ENCODE measurements around the gene RCN1.

Gene RCN1

DNA sequence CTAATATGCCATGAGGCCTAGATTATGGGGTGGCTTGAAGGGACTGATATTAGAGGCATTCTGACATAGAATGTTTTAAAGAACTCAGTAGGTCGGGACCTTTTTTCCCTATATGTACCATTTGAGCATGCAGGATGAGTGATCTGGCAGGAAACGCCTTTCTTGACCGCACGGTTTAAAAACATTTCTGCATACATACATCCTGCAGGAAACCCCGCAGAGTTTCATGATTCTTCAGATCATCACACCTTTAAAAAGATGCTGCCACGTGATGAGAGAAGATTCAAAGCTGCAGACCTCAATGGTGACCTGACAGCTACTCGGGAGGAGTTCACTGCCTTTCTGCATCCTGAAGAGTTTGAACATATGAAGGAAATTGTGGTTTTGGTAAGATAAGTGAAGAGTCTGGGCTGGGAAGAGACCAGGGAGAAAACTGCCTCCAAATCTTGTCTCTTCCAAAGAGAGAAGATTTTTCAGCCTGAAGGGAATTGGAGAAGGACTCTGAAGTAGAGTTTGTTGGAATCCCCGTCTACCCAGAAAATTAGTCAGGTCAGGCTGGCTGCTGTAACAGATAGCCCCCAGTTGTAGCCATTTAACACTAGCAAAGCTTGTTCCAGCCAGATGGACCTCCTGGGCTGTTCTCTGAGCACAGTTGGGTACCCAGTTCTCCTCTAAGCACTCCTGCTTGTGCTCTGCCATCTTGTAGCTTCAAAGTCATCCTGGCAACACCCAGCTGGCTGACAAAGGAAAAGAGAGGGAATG, 7.4 kb downstream of the RCN1 start:
- no peak overlapping the region for H3K27ac ChIP-seq (replicated peaks; ENCODE audit: low read length)
- H3K14ac ChIP-seq (ENCODE audit: low read length): no peak overlapping the region
- no peak overlapping the region for H2BK5ac ChIP-seq (ENCODE audit: low read length)
- no peak overlapping the region for H4K8ac ChIP-seq (ENCODE audit: low read depth, low read length)
- H4K91ac ChIP-seq (ENCODE audit: low read depth, low read length, poor library complexity): no peak overlapping the region
- H3K4me1 ChIP-seq (ENCODE audit: control insufficient read depth in 2 of 2, insufficient read depth in 1 of 2, low read depth in 1 of 2, low read length in 2 of 2): peaks cover 0 to 2% of the 10 kb centered on the region in 2 donors
- no peak overlapping the region for H3K9ac ChIP-seq (ENCODE audit: low read depth, low read length, poor library complexity)
- no CpG with 5 or more reads among the region's 8 CpGs for WGBS, 2 donors (ENCODE audit: extremely low coverage in 2 of 2, insufficient read length in 2 of 2, insufficient replicate concordance in 1 of 2)
- H3K79me1 ChIP-seq (ENCODE audit: low read depth, low read length): peaks cover 8% of the 10 kb centered on the region
- H3K23ac ChIP-seq (ENCODE audit: low read depth, low read length, poor library complexity): no peak overlapping the region
- H3K36me3 ChIP-seq (replicated peaks in 1 of 2; ENCODE audit: control insufficient read depth in 2 of 2, insufficient read depth in 2 of 2, low read length in 2 of 2): peaks cover 53 to 97% of the 10 kb centered on the region in 2 donors
- no peak overlapping the region for H3K4me3 ChIP-seq (ENCODE audit: low read length in 2 of 2)
- no peaks in the 10 kb centered on the region for H3K27me3 ChIP-seq (ENCODE audit: control insufficient read depth in 3 of 3, insufficient read depth in 3 of 3, low read depth in 1 of 3, low read length in 3 of 3)
- no peak for DNase-seq (ENCODE audit: low spot score)
- no peak overlapping the region for H2BK120ac ChIP-seq (ENCODE audit: low read depth, low read length)
- H3K4ac ChIP-seq (ENCODE audit: low read length): no peak overlapping the region
- no peak overlapping the region for H2BK15ac ChIP-seq (ENCODE audit: low read length)
- H3K9me3 ChIP-seq (replicated peaks in 1 of 2; ENCODE audit: control insufficient read depth in 2 of 2, insufficient read depth in 1 of 2, low read depth in 1 of 2, low read length in 2 of 2): peaks cover 0 to 14% of the 10 kb centered on the region in 2 donors
- H2AK5ac ChIP-seq (ENCODE audit: low read depth, low read length): no peak overlapping the region
- no peak overlapping the region for H3K4me2 ChIP-seq (ENCODE audit: insufficient read depth, low read length, poor library complexity, severe bottlenecking)
- no peak overlapping the region for H3K18ac ChIP-seq (ENCODE audit: low read length)
- no peak overlapping the region for H2BK12ac ChIP-seq (ENCODE audit: low read length)
- no peak overlapping the region for H2AFZ ChIP-seq (ENCODE audit: low read length)

DNA sequence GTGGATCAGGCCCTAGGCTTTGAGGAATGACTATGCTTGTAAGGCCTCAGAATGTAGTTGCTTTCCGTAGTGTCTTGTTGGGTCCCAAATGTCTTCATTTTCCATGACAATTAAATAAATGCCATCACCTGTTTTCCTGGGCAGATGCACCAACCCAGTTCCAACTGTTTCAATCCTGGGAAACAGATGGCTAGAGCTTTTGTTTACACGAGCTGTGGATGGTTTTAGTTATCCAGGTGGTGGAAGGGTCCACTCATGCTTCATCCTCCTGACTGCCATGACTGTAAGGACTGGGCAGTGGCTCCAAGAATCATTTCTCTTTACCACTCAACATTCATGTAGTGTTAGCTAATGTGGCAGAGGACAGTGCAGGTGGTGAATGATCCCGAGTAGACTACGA, 8.6 kb downstream of the RCN1 start:
- Histone ChIP-seq H2AK5ac (ENCODE audit: low read depth, low read length) (no peak overlapping the region), H3K4me3 (ENCODE audit: low read length in 2 of 2) (no peak overlapping the region), H3K79me1 (ENCODE audit: low read depth, low read length) (peaks cover 5% of the 10 kb centered on the region), H4K91ac (ENCODE audit: low read depth, low read length, poor library complexity) (no peak overlapping the region), H3K4ac (ENCODE audit: low read length) (no peak overlapping the region), H3K27ac (replicated peaks; ENCODE audit: low read length) (no peak overlapping the region), H2BK15ac (ENCODE audit: low read length) (no peak overlapping the region), H2BK12ac (ENCODE audit: low read length) (no peak overlapping the region), H3K18ac (ENCODE audit: low read length) (no peak overlapping the region), H3K4me1 (ENCODE audit: control insufficient read depth in 2 of 2, insufficient read depth in 1 of 2, low read depth in 1 of 2, low read length in 2 of 2) (peaks cover 0 to 2% of the 10 kb centered on the region in 2 donors), H3K9ac (ENCODE audit: low read depth, low read length, poor library complexity) (no peak overlapping the region), H3K14ac (ENCODE audit: low read length) (no peak overlapping the region), H2BK120ac (ENCODE audit: low read depth, low read length) (no peak overlapping the region), H3K23ac (ENCODE audit: low read depth, low read length, poor library complexity) (no peak overlapping the region), H3K4me2 (ENCODE audit: insufficient read depth, low read length, poor library complexity, severe bottlenecking) (no peak overlapping the region), H4K8ac (ENCODE audit: low read depth, low read length) (no peak overlapping the region), H3K9me3 (replicated peaks in 1 of 2; ENCODE audit: control insufficient read depth in 2 of 2, insufficient read depth in 1 of 2, low read depth in 1 of 2, low read length in 2 of 2) (peaks cover 0 to 5% of the 10 kb centered on the region in 2 donors), H3K27me3 (ENCODE audit: control insufficient read depth in 3 of 3, insufficient read depth in 3 of 3, low read depth in 1 of 3, low read length in 3 of 3) (no peaks in the 10 kb centered on the region), H2BK5ac (ENCODE audit: low read length) (no peak overlapping the region), H3K36me3 (replicated peaks in 1 of 2; ENCODE audit: control insufficient read depth in 2 of 2, insufficient read depth in 2 of 2, low read length in 2 of 2) (peaks cover 56 to 96% of the 10 kb centered on the region in 2 donors), H2AFZ (ENCODE audit: low read length) (no peak overlapping the region)
- no CpG with 5 or more reads among the region's 4 CpGs for WGBS, 2 donors (ENCODE audit: extremely low coverage in 2 of 2, insufficient read length in 2 of 2, insufficient replicate concordance in 1 of 2)
- no peak for DNase-seq (ENCODE audit: low spot score)

- H4K91ac ChIP-seq (ENCODE audit: low read depth, low read length, poor library complexity): no peak overlapping the region
- no peak overlapping the region for H2BK5ac ChIP-seq (ENCODE audit: low read length)
- no peak for DNase-seq (ENCODE audit: low spot score)
- H3K4me2 ChIP-seq (ENCODE audit: insufficient read depth, low read length, poor library complexity, severe bottlenecking): no peak overlapping the region
- WGBS, 2 donors (ENCODE audit: extremely low coverage in 2 of 2, insufficient read length in 2 of 2, insufficient replicate concordance in 1 of 2): no CpG with 5 or more reads among the region's 5 CpGs
- H3K18ac ChIP-seq (ENCODE audit: low read length): no peak overlapping the region
- no peak overlapping the region for H2BK120ac ChIP-seq (ENCODE audit: low read depth, low read length)
- no peak overlapping the region for H2BK15ac ChIP-seq (ENCODE audit: low read length)
- H3K4ac ChIP-seq (ENCODE audit: low read length): no peak overlapping the region
- peaks cover 5% of the 10 kb centered on the region for H3K79me1 ChIP-seq (ENCODE audit: low read depth, low read length)
- no peak overlapping the region for H3K14ac ChIP-seq (ENCODE audit: low read length)
- no peak overlapping the region for H3K9ac ChIP-seq (ENCODE audit: low read depth, low read length, poor library complexity)
- no peak overlapping the region for H2AFZ ChIP-seq (ENCODE audit: low read length)
- H2AK5ac ChIP-seq (ENCODE audit: low read depth, low read length): no peak overlapping the region
- H3K4me3 ChIP-seq (ENCODE audit: low read length in 2 of 2): no peak overlapping the region
- no peaks in the 10 kb centered on the region for H3K27me3 ChIP-seq (ENCODE audit: control insufficient read depth in 3 of 3, insufficient read depth in 3 of 3, low read depth in 1 of 3, low read length in 3 of 3)
- H4K8ac ChIP-seq (ENCODE audit: low read depth, low read length): no peak overlapping the region
- no peak overlapping the region for H3K23ac ChIP-seq (ENCODE audit: low read depth, low read length, poor library complexity)
- no peak overlapping the region for H3K27ac ChIP-seq (replicated peaks; ENCODE audit: low read length)
- H3K4me1 ChIP-seq (ENCODE audit: control insufficient read depth in 2 of 2, insufficient read depth in 1 of 2, low read depth in 1 of 2, low read length in 2 of 2): peaks cover 0 to 2% of the 10 kb centered on the region in 2 donors
- no peaks in the 10 kb centered on the region for H3K9me3 ChIP-seq (replicated peaks in 1 of 2; ENCODE audit: control insufficient read depth in 2 of 2, insufficient read depth in 1 of 2, low read depth in 1 of 2, low read length in 2 of 2)
- peaks cover 55 to 96% of the 10 kb centered on the region in 2 donors for H3K36me3 ChIP-seq (replicated peaks in 1 of 2; ENCODE audit: control insufficient read depth in 2 of 2, insufficient read depth in 2 of 2, low read length in 2 of 2)
- H2BK12ac ChIP-seq (ENCODE audit: low read length): no peak overlapping the region
Observed at GRCh38 chr11:32100495-32100894, 9.6 kb downstream of the RCN1 start.

GRCh38 chr11:32101791-32102190, 10.9 kb downstream of the RCN1 start:
- Histone ChIP-seq H3K4ac (ENCODE audit: low read length) (no peak overlapping the region), H3K4me1 (ENCODE audit: control insufficient read depth in 2 of 2, insufficient read depth in 1 of 2, low read depth in 1 of 2, low read length in 2 of 2) (peaks cover 0 to 2% of the 10 kb centered on the region in 2 donors), H2BK120ac (ENCODE audit: low read depth, low read length) (no peak overlapping the region), H3K9ac (ENCODE audit: low read depth, low read length, poor library complexity) (no peak overlapping the region), H4K91ac (ENCODE audit: low read depth, low read length, poor library complexity) (no peak overlapping the region), H3K36me3 (replicated peaks in 1 of 2; ENCODE audit: control insufficient read depth in 2 of 2, insufficient read depth in 2 of 2, low read length in 2 of 2) (peaks cover 52 to 96% of the 10 kb centered on the region in 2 donors), H3K4me2 (ENCODE audit: insufficient read depth, low read length, poor library complexity, severe bottlenecking) (no peak overlapping the region), H3K23ac (ENCODE audit: low read depth, low read length, poor library complexity) (no peak overlapping the region), H3K14ac (ENCODE audit: low read length) (no peak overlapping the region), H3K4me3 (ENCODE audit: low read length in 2 of 2) (no peak overlapping the region), H2BK15ac (ENCODE audit: low read length) (no peak overlapping the region), H3K27ac (replicated peaks; ENCODE audit: low read length) (no peak overlapping the region), H2AFZ (ENCODE audit: low read length) (no peak overlapping the region), H3K18ac (ENCODE audit: low read length) (no peak overlapping the region), H3K79me1 (ENCODE audit: low read depth, low read length) (peaks cover 5% of the 10 kb centered on the region), H2BK5ac (ENCODE audit: low read length) (no peak overlapping the region), H2BK12ac (ENCODE audit: low read length) (no peak overlapping the region), H4K8ac (ENCODE audit: low read depth, low read length) (no peak overlapping the region), H2AK5ac (ENCODE audit: low read depth, low read length) (no peak overlapping the region), H3K9me3 (replicated peaks in 1 of 2; ENCODE audit: control insufficient read depth in 2 of 2, insufficient read depth in 1 of 2, low read depth in 1 of 2, low read length in 2 of 2) (no peaks in the 10 kb centered on the region), H3K27me3 (ENCODE audit: control insufficient read depth in 3 of 3, insufficient read depth in 3 of 3, low read depth in 1 of 3, low read length in 3 of 3) (no peaks in the 10 kb centered on the region)
- no CpG with 5 or more reads among the region's 11 CpGs for WGBS, 2 donors (ENCODE audit: extremely low coverage in 2 of 2, insufficient read length in 2 of 2, insufficient replicate concordance in 1 of 2)
- DNase-seq (ENCODE audit: low spot score): no peak

Data from neuronal stem cell (in vitro differentiated cells).